Placental pericyte (primary cell): ENCODE data around the gene TXNDC5. TPM values are rescaled to one million over a fixed set of nuclear protein-coding genes. Genes with fewer than 3 reads are reported as not detected.

Experiments used
- total RNA-seq: library from RNA; depleted of rRNA; stranded (reverse); fragments of >200 nt; gene quantifications from 2 replicates; pipeline ENCODE4 v1.2.3, GENCODE V29; 2012

Gene TXNDC5
- total RNA-seq: 408 and 700 TPM in 2 replicates

GRCh38 chr6:7910654-7911344 is at the start of gene TXNDC5:
Gene TXNDC5, minus strand, starts transcription at chr6:7910788. Its CDS starts 12 bp downstream, at chr6:7910776.

Other genes starting within 250 kb of the TXNDC5 start
- gene BMP6, start 184.7 kb downstream of the TXNDC5 start, total RNA-seq: 1.4 and 4.6 TPM in 2 replicates
- 9.0 and 9.2 TPM in 2 replicates for gene BLOC1S5, start 153.6 kb upstream of the TXNDC5 start, total RNA-seq
- gene EEF1E1, start 191.8 kb upstream of the TXNDC5 start, total RNA-seq: 24.9 and 35.1 TPM in 2 replicates